Activated T-helper 1 cell treated with anti-CD3 and anti-CD28 coated beads, Interleukin-12 subunit alpha, Interleukin-12 subunit beta, Interleukin-2, Interleukin-4 antibody, amounts not matched to agents 30 ng/mL and 10 ng/mL and 1 ng/mL, durations not matched to agents 14 hours and 24 hours and 36 hours (primary cell): Measurements from ENCODE around the gene PRSS37. TPM values are rescaled to one million over a fixed set of nuclear protein-coding genes. Genes with fewer than 3 reads are reported as not detected.

ENCODE experiments used
- DNase-seq: peaks from one replicate; pipeline ENCODE4 v3.0.0; 2021; ENCODE audit warnings: low spot score
- H3K27ac Mint-ChIP-seq: one replicate; pipeline ENCODE4 v1.8.0; 2021; ENCODE audit warnings: mild to moderate bottlenecking, mixed read lengths
- H3K27me3 Mint-ChIP-seq: one replicate; pipeline ENCODE4 v1.8.0; 2022; ENCODE audit warnings: mild to moderate bottlenecking, moderate library complexity, mixed read lengths; ENCODE audit not compliant: insufficient read depth
- H3K36me3 Mint-ChIP-seq: one replicate; pipeline ENCODE4 v1.8.0; 2021; ENCODE audit warnings: low read depth, mixed read lengths
- H3K4me1 Mint-ChIP-seq: one replicate; pipeline ENCODE4 v1.8.0; 2021; ENCODE audit warnings: low read depth, mixed read lengths
- H3K4me3 Mint-ChIP-seq: one replicate; pipeline ENCODE4 v1.8.0; 2021; ENCODE audit warnings: mild to moderate bottlenecking, moderate library complexity, mixed read lengths
- H3K9me3 Mint-ChIP-seq: one replicate; pipeline ENCODE4 v1.8.0; 2021; ENCODE audit warnings: mixed read lengths
- intact Hi-C: fragments of 100-400 bp; cut with micrococcal nuclease; formaldehyde crosslinking; loops from one replicate; pipeline ENCODE4 v1.15.1; 2024
- total RNA-seq: library from RNA; stranded (reverse); gene quantifications from 2 replicates; pipeline ENCODE4 v1.2.3, GENCODE V29; 2022

Gene PRSS37
- not detected in 2 replicates for total RNA-seq

- H3K36me3 Mint-ChIP-seq, result no peaks in the 10 kb centered on the region
- no peaks in the 10 kb centered on the region for H3K4me1 Mint-ChIP-seq
- H3K9me3 Mint-ChIP-seq, result no peaks in the 10 kb centered on the region
- H3K4me3 Mint-ChIP-seq, result no peak within 1 kb of the TSS
- peaks cover 6% of the 10 kb centered on the region for H3K27me3 Mint-ChIP-seq
- no peak for DNase-seq
- intact Hi-C loops, result no loop called here
- H3K27ac Mint-ChIP-seq, result no peak within 1 kb of the TSS
Observed at GRCh38 chr7:141841385-141841784, at the start of gene PRSS37. PRSS37 (minus strand) TSS chr7:141841485; CDS start chr7:141841049, 436 bp downstream.

GRCh38 chr7:141889321-141889720, 48.0 kb upstream of the PRSS37 start:
- DNase-seq, result no peak
- intact Hi-C loops, result no loop called here
- Mint-ChIP-seq H3K27me3 (no peaks in the 10 kb centered on the region), H3K36me3 (no peaks in the 10 kb centered on the region), H3K4me3 (no peak overlapping the region), H3K4me1 (no peaks in the 10 kb centered on the region), H3K9me3 (no peaks in the 10 kb centered on the region), H3K27ac (no peak overlapping the region)

- Mint-ChIP-seq H3K36me3 (no peaks in the 10 kb centered on the region), H3K9me3 (peaks cover 3% of the 10 kb centered on the region), H3K4me1 (no peaks in the 10 kb centered on the region), H3K4me3 (no peak overlapping the region), H3K27ac (no peak overlapping the region), H3K27me3 (no peaks in the 10 kb centered on the region)
- intact Hi-C loops, result no loop called here
- DNase-seq, result no peak
Observed at GRCh38 chr7:141884539-141885225, 43.4 kb upstream of the PRSS37 start.

- no peak overlapping the region for H3K4me3 Mint-ChIP-seq
- no peaks in the 10 kb centered on the region for H3K27me3 Mint-ChIP-seq
- H3K36me3 Mint-ChIP-seq, result no peaks in the 10 kb centered on the region
- H3K4me1 Mint-ChIP-seq, result no peaks in the 10 kb centered on the region
- no peak overlapping the region for H3K27ac Mint-ChIP-seq
- DNase-seq, result no peak
- peaks cover 3% of the 10 kb centered on the region for H3K9me3 Mint-ChIP-seq
- intact Hi-C loops, result no loop called here
Observed at GRCh38 chr7:141880960-141881359, 39.7 kb upstream of the PRSS37 start.

- no peak overlapping the region for H3K4me3 Mint-ChIP-seq
- peaks cover 2% of the 10 kb centered on the region for H3K27me3 Mint-ChIP-seq
- DNase-seq, result no peak
- intact Hi-C loops, result no loop called here
- no peak overlapping the region for H3K27ac Mint-ChIP-seq
- H3K9me3 Mint-ChIP-seq, result peaks cover 3% of the 10 kb centered on the region
- H3K4me1 Mint-ChIP-seq, result no peaks in the 10 kb centered on the region
- H3K36me3 Mint-ChIP-seq, result no peaks in the 10 kb centered on the region
Observed at GRCh38 chr7:141877365-141877764, 36.1 kb upstream of the PRSS37 start.

- Mint-ChIP-seq H3K27ac (no peak overlapping the region), H3K27me3 (peaks cover 2% of the 10 kb centered on the region), H3K4me3 (no peak overlapping the region), H3K4me1 (no peaks in the 10 kb centered on the region), H3K9me3 (peaks cover 2% of the 10 kb centered on the region), H3K36me3 (no peaks in the 10 kb centered on the region)
- intact Hi-C loops, result no loop called here
- no peak for DNase-seq
Observed at GRCh38 chr7:141876371-141876770, 35.1 kb upstream of the PRSS37 start.

- Mint-ChIP-seq H3K9me3 (no peaks in the 10 kb centered on the region), H3K4me1 (no peaks in the 10 kb centered on the region), H3K27me3 (peaks cover 2% of the 10 kb centered on the region), H3K36me3 (no peaks in the 10 kb centered on the region), H3K27ac (no peak overlapping the region), H3K4me3 (no peak overlapping the region)
- DNase-seq, result no peak
- intact Hi-C loops, result no loop called here
Observed at GRCh38 chr7:141875453-141875852, 34.2 kb upstream of the PRSS37 start.

GRCh38 chr7:141874787-141875186, 33.5 kb upstream of the PRSS37 start:
- DNase-seq, result no peak
- no peak overlapping the region for H3K27ac Mint-ChIP-seq
- H3K27me3 Mint-ChIP-seq, result peaks cover 2% of the 10 kb centered on the region
- H3K9me3 Mint-ChIP-seq, result no peaks in the 10 kb centered on the region
- H3K4me3 Mint-ChIP-seq, result no peak overlapping the region
- H3K4me1 Mint-ChIP-seq, result no peaks in the 10 kb centered on the region
- H3K36me3 Mint-ChIP-seq, result no peaks in the 10 kb centered on the region
- intact Hi-C loops, result no loop called here

- H3K36me3 Mint-ChIP-seq, result no peaks in the 10 kb centered on the region
- H3K9me3 Mint-ChIP-seq, result no peaks in the 10 kb centered on the region
- no peaks in the 10 kb centered on the region for H3K4me1 Mint-ChIP-seq
- H3K27ac Mint-ChIP-seq, result no peak overlapping the region
- DNase-seq, result no peak
- H3K4me3 Mint-ChIP-seq, result no peak overlapping the region
- intact Hi-C loops, result no loop called here
- peaks cover 2% of the 10 kb centered on the region for H3K27me3 Mint-ChIP-seq
Observed at GRCh38 chr7:141872931-141873330, 31.6 kb upstream of the PRSS37 start.

GRCh38 chr7:141866974-141867373, 25.7 kb upstream of the PRSS37 start:
- intact Hi-C loops, result no loop called here
- Mint-ChIP-seq H3K36me3 (no peaks in the 10 kb centered on the region), H3K4me1 (no peaks in the 10 kb centered on the region), H3K27me3 (peaks cover 6% of the 10 kb centered on the region), H3K9me3 (no peaks in the 10 kb centered on the region), H3K4me3 (no peak overlapping the region), H3K27ac (no peak overlapping the region)
- DNase-seq, result no peak

GRCh38 chr7:141864765-141865447, 23.6 kb upstream of the PRSS37 start:
- Mint-ChIP-seq H3K27ac (no peak overlapping the region), H3K4me1 (no peaks in the 10 kb centered on the region), H3K4me3 (no peak overlapping the region), H3K36me3 (no peaks in the 10 kb centered on the region), H3K9me3 (no peaks in the 10 kb centered on the region), H3K27me3 (peaks cover 9% of the 10 kb centered on the region)
- intact Hi-C loops, result no loop called here
- DNase-seq, result no peak

GRCh38 chr7:141860207-141860606, 18.9 kb upstream of the PRSS37 start:
- H3K4me3 Mint-ChIP-seq, result no peak overlapping the region
- no peak for DNase-seq
- H3K4me1 Mint-ChIP-seq, result no peaks in the 10 kb centered on the region
- no peak overlapping the region for H3K27ac Mint-ChIP-seq
- no peaks in the 10 kb centered on the region for H3K9me3 Mint-ChIP-seq
- H3K36me3 Mint-ChIP-seq, result no peaks in the 10 kb centered on the region
- peaks cover 9% of the 10 kb centered on the region for H3K27me3 Mint-ChIP-seq
- intact Hi-C loops, result no loop called here

- Mint-ChIP-seq H3K27me3 (peaks cover 2% of the 10 kb centered on the region), H3K9me3 (peaks cover 17% of the 10 kb centered on the region), H3K36me3 (no peaks in the 10 kb centered on the region), H3K4me1 (no peaks in the 10 kb centered on the region), H3K4me3 (no peak overlapping the region), H3K27ac (no peak overlapping the region)
- intact Hi-C loops, result no loop called here
- DNase-seq, result no peak
Observed at GRCh38 chr7:141847996-141848395, 6.7 kb upstream of the PRSS37 start.
